ENCODE results near the gene CDKAL1.
"Not testable (repeated sequence)": the region's sequence is repeated elsewhere in the genome, so short reads cannot be mapped to it uniquely, and the experiment has no call there.

Gene CDKAL1

GRCh38 chr6:21189759-21190158, 655.5 kb downstream of the CDKAL1 start:
- no peak overlapping the region for H3K27ac ChIP-seq (ENCODE audit: low read length)

GRCh38 chr6:21190701-21191100, 656.4 kb downstream of the CDKAL1 start:
- Histone ChIP-seq H3K27ac (ENCODE audit: low read length) (no peak overlapping the region), H3K4me3 (ENCODE audit: low read depth in 1 of 2, low read length in 2 of 2) (no peak overlapping the region), H3K27me3 (ENCODE audit: low read depth, low read length) (no peaks in the 10 kb centered on the region), H3K36me3 (ENCODE audit: control insufficient read depth in 1 of 2, insufficient read depth in 2 of 2, low read length in 2 of 2) (no peaks in the 10 kb centered on the region), H3K4me1 (ENCODE audit: control insufficient read depth in 1 of 2, insufficient read depth in 2 of 2, low read length in 2 of 2) (peaks cover 0 to 16% of the 10 kb centered on the region in 2 donors), H3K9me3 (ENCODE audit: control insufficient read depth in 1 of 2, low read length in 2 of 2) (no peaks in the 10 kb centered on the region)

More at GRCh38 chr6:21189759-21190158, 655.5 kb downstream of the CDKAL1 start:
- H3K27me3 ChIP-seq (ENCODE audit: low read depth, low read length) = no peaks in the 10 kb centered on the region
- no peaks in the 10 kb centered on the region for H3K36me3 ChIP-seq (ENCODE audit: control insufficient read depth in 1 of 2, insufficient read depth in 2 of 2, low read length in 2 of 2)
- no peaks in the 10 kb centered on the region for H3K9me3 ChIP-seq (ENCODE audit: control insufficient read depth in 1 of 2, low read length in 2 of 2)
- H3K4me1 ChIP-seq (ENCODE audit: control insufficient read depth in 1 of 2, insufficient read depth in 2 of 2, low read length in 2 of 2) = peaks cover 0 to 13% of the 10 kb centered on the region in 2 donors
- H3K4me3 ChIP-seq (ENCODE audit: low read depth in 1 of 2, low read length in 2 of 2) = no peak overlapping the region

- Histone ChIP-seq H3K9me3 (ENCODE audit: control insufficient read depth in 1 of 2, low read length in 2 of 2) (no peaks in the 10 kb centered on the region), H3K27me3 (ENCODE audit: low read depth, low read length) (no peaks in the 10 kb centered on the region), H3K36me3 (ENCODE audit: control insufficient read depth in 1 of 2, insufficient read depth in 2 of 2, low read length in 2 of 2) (no peaks in the 10 kb centered on the region), H3K4me1 (ENCODE audit: control insufficient read depth in 1 of 2, insufficient read depth in 2 of 2, low read length in 2 of 2) (peaks cover 4 to 13% of the 10 kb centered on the region in 2 donors), H3K27ac (ENCODE audit: low read length) (no peak overlapping the region), H3K4me3 (ENCODE audit: low read depth in 1 of 2, low read length in 2 of 2) (no peak overlapping the region)
Measured at GRCh38 chr6:21193790-21194475, 659.7 kb downstream of the CDKAL1 start.

DNA sequence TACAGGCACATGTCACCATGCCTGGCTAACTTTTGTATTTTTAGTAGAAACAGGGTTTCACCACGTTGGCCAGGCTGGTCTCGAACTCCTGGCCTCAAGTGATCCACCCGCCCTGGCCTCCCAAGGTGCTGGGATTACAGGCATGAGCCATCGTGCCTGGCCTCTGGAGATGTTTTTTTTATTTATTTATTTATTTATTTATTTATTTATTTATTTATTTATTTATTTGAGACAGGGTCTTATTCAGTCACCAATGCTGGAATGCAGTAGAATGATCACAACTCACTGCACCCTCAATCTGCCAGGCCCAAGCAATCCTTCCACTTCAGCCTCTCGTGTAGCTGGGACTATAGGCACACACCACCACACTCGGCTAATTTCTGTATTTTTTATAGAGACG, 661.0 kb downstream of the CDKAL1 start:
- H3K4me1 ChIP-seq (ENCODE audit: control insufficient read depth in 1 of 2, insufficient read depth in 2 of 2, low read length in 2 of 2) = peaks cover 4 to 16% of the 10 kb centered on the region in 2 donors
- H3K27ac ChIP-seq (ENCODE audit: low read length); H3K9me3 ChIP-seq (ENCODE audit: control insufficient read depth in 1 of 2, low read length in 2 of 2); H3K27me3 ChIP-seq (ENCODE audit: low read depth, low read length); H3K4me3 ChIP-seq (ENCODE audit: low read depth in 1 of 2, low read length in 2 of 2); H3K36me3 ChIP-seq (ENCODE audit: control insufficient read depth in 1 of 2, insufficient read depth in 2 of 2, low read length in 2 of 2): not testable (repeated sequence)

- Histone ChIP-seq H3K27ac (ENCODE audit: low read length) (no peak overlapping the region), H3K36me3 (ENCODE audit: control insufficient read depth in 1 of 2, insufficient read depth in 2 of 2, low read length in 2 of 2) (no peaks in the 10 kb centered on the region), H3K4me3 (ENCODE audit: low read depth in 1 of 2, low read length in 2 of 2) (no peak overlapping the region), H3K9me3 (ENCODE audit: control insufficient read depth in 1 of 2, low read length in 2 of 2) (no peaks in the 10 kb centered on the region), H3K27me3 (ENCODE audit: low read depth, low read length) (no peaks in the 10 kb centered on the region), H3K4me1 (ENCODE audit: control insufficient read depth in 1 of 2, insufficient read depth in 2 of 2, low read length in 2 of 2) (peaks cover 4 to 21% of the 10 kb centered on the region in 2 donors)
Measured at GRCh38 chr6:21198032-21198640, 663.9 kb downstream of the CDKAL1 start.

DNA sequence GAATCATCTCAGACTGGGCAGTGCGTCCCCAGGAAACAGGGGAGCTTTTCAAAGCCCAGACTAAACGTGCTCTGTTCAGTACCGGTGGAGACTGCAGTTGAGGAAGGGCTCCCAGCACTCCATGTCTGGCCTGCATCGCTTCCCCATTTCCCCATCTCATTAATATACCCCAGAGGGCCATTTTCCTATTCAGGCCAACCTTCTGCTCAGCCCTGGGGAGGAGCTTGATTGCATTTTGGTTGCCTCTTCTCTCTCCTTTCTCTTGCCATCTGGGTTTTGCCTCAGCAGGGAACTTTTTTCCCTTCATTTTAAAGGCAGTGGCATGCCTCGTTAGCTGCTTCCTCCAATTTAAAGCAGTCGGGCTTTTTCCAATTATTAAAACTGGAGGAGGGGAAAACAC, 665.0 kb downstream of the CDKAL1 start:
- no peak overlapping the region for H3K27ac ChIP-seq (ENCODE audit: low read length)
- H3K4me3 ChIP-seq (ENCODE audit: low read depth in 1 of 2, low read length in 2 of 2) = no peak overlapping the region
- H3K36me3 ChIP-seq (ENCODE audit: control insufficient read depth in 1 of 2, insufficient read depth in 2 of 2, low read length in 2 of 2) = no peaks in the 10 kb centered on the region
- H3K4me1 ChIP-seq (ENCODE audit: control insufficient read depth in 1 of 2, insufficient read depth in 2 of 2, low read length in 2 of 2) = peaks cover 4 to 21% of the 10 kb centered on the region in 2 donors
- H3K9me3 ChIP-seq (ENCODE audit: control insufficient read depth in 1 of 2, low read length in 2 of 2) = no peaks in the 10 kb centered on the region
- H3K27me3 ChIP-seq (ENCODE audit: low read depth, low read length) = no peaks in the 10 kb centered on the region

GRCh38 chr6:21200134-21200870, 666.0 kb downstream of the CDKAL1 start:
- Histone ChIP-seq H3K4me3 (ENCODE audit: low read depth in 1 of 2, low read length in 2 of 2) (no peak overlapping the region), H3K4me1 (ENCODE audit: control insufficient read depth in 1 of 2, insufficient read depth in 2 of 2, low read length in 2 of 2) (peaks cover 4 to 21% of the 10 kb centered on the region in 2 donors), H3K27me3 (ENCODE audit: low read depth, low read length) (no peaks in the 10 kb centered on the region), H3K36me3 (ENCODE audit: control insufficient read depth in 1 of 2, insufficient read depth in 2 of 2, low read length in 2 of 2) (no peaks in the 10 kb centered on the region), H3K27ac (ENCODE audit: low read length) (no peak overlapping the region), H3K9me3 (ENCODE audit: control insufficient read depth in 1 of 2, low read length in 2 of 2) (no peaks in the 10 kb centered on the region)

DNA sequence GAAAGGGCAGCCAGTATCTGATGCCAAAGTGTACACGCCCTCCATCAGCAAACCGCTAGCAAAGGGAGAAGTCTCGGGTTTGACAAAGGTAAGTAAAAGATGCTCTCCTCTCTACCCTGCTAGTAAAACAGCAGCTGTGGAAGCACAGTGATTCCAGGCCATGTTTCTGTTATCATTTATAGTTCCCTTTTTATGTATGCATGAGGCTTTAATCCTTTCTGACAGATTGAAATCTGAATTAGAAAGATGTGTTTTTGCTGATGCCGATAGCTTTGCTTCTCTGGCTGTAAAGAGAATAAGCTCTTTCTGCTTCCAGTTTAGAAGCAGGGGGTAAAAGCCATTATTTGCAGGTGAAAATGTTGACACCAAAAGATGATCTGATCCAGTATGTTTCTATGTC, 666.9 kb downstream of the CDKAL1 start:
- Histone ChIP-seq H3K27ac (ENCODE audit: low read length) (no peak overlapping the region), H3K4me3 (ENCODE audit: low read depth in 1 of 2, low read length in 2 of 2) (no peak overlapping the region), H3K9me3 (ENCODE audit: control insufficient read depth in 1 of 2, low read length in 2 of 2) (no peaks in the 10 kb centered on the region), H3K27me3 (ENCODE audit: low read depth, low read length) (no peaks in the 10 kb centered on the region), H3K4me1 (ENCODE audit: control insufficient read depth in 1 of 2, insufficient read depth in 2 of 2, low read length in 2 of 2) (peaks cover 4 to 18% of the 10 kb centered on the region in 2 donors), H3K36me3 (ENCODE audit: control insufficient read depth in 1 of 2, insufficient read depth in 2 of 2, low read length in 2 of 2) (no peaks in the 10 kb centered on the region)

DNA sequence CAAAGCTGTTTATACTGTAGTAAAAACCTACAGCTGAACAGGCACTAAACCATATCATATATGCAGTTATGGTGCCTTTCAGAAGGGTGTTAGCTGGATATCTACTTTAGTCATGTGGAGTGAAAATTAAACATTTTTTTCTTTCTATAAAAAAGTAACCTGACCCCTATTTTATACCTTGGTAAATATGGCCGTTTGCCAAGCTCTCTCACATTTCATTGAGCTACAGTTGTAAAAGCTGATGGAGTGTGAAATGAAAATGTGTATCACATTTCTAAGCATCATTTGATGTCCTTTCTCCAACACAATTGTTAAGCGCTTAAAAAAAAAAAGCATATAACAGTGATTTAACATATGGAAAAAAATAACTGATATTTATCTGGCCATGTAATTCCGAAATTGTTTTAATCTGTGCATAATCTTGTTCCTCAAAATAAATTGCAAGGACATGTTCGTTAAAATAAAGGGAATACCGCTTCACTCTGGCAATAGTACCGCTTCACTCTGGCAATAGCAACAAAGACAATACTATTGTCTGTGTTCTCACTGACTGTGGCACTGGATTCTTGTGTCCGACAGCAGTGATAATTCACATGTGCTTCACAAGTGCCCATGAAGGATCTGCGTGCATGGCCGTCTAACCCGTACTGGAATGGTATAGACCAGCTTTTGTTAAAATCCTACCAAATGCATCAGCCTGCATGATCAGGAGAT, 667.5 kb downstream of the CDKAL1 start:
- Histone ChIP-seq H3K27ac (ENCODE audit: low read length) (no peak overlapping the region), H3K36me3 (ENCODE audit: control insufficient read depth in 1 of 2, insufficient read depth in 2 of 2, low read length in 2 of 2) (no peaks in the 10 kb centered on the region), H3K9me3 (ENCODE audit: control insufficient read depth in 1 of 2, low read length in 2 of 2) (no peaks in the 10 kb centered on the region), H3K4me3 (ENCODE audit: low read depth in 1 of 2, low read length in 2 of 2) (no peak overlapping the region), H3K4me1 (ENCODE audit: control insufficient read depth in 1 of 2, insufficient read depth in 2 of 2, low read length in 2 of 2) (peaks cover 4 to 18% of the 10 kb centered on the region in 2 donors), H3K27me3 (ENCODE audit: low read depth, low read length) (no peaks in the 10 kb centered on the region)

DNA sequence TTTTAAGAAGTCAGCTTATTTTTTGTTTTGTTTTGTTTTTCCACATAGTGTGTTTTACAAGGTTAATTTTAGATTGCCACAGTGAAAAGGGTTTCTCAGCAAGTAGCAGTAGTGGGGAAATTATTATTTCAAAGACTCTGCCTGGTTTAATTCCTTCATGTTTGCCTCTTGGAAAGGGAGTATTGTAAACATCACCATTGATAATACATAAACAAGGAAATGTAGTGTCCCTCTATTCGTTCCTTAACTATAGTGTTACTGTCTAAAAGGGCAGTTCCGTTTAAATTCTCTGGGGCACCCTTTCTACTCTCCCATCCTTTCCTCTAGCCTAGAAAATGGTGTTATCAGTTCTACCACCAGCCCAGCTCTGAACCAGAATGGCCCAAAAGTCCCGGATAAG, 668.3 kb downstream of the CDKAL1 start:
- Histone ChIP-seq H3K4me1 (ENCODE audit: control insufficient read depth in 1 of 2, insufficient read depth in 2 of 2, low read length in 2 of 2) (peaks cover 3 to 18% of the 10 kb centered on the region in 2 donors), H3K4me3 (ENCODE audit: low read depth in 1 of 2, low read length in 2 of 2) (no peak overlapping the region), H3K9me3 (ENCODE audit: control insufficient read depth in 1 of 2, low read length in 2 of 2) (no peaks in the 10 kb centered on the region), H3K36me3 (ENCODE audit: control insufficient read depth in 1 of 2, insufficient read depth in 2 of 2, low read length in 2 of 2) (no peaks in the 10 kb centered on the region), H3K27ac (ENCODE audit: low read length) (no peak overlapping the region), H3K27me3 (ENCODE audit: low read depth, low read length) (no peaks in the 10 kb centered on the region)

DNA sequence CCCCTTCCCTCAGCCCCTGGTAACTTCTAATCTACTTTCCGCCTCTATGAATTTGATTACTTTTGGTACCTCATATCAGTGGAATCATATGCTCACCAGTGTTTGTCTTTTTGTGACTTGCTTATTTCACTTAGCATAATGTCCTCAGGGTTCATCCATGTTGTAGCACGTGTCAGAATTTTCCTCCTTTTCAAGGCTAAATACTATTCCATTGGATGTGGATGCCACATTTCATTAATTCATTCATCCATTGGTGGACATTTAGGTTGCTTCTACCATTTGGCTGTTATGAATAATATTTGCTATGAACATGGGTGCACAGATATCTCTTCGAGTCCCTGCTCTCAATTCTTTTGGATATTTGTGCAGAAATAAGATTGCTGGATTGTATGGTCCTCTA, 670.7 kb downstream of the CDKAL1 start:
- Histone ChIP-seq H3K27ac (ENCODE audit: low read length) (no peak overlapping the region), H3K4me1 (ENCODE audit: control insufficient read depth in 1 of 2, insufficient read depth in 2 of 2, low read length in 2 of 2) (peaks cover 0 to 12% of the 10 kb centered on the region in 2 donors), H3K27me3 (ENCODE audit: low read depth, low read length) (no peaks in the 10 kb centered on the region), H3K36me3 (ENCODE audit: control insufficient read depth in 1 of 2, insufficient read depth in 2 of 2, low read length in 2 of 2) (peaks cover 0 to 3% of the 10 kb centered on the region in 2 donors), H3K4me3 (ENCODE audit: low read depth in 1 of 2, low read length in 2 of 2) (no peak overlapping the region), H3K9me3 (ENCODE audit: control insufficient read depth in 1 of 2, low read length in 2 of 2) (no peaks in the 10 kb centered on the region)
